Tibial nerve (tissue), 4 donors: ENCODE results near the gene NGFR. TPM values are rescaled to one million over a fixed set of nuclear protein-coding genes. Genes with fewer than 3 reads are reported as not detected.
A peak's percentile ranks its signal among the peaks of the same experiment; 100 is the strongest.

Source experiments
- DNase-seq, 2 donors: peaks; one replicate each; pipeline ENCODE4 v3.0.0-alpha.2; 2019; ENCODE audit warnings: low spot score in 2 of 2
- H3K27ac ChIP-seq, 4 donors: fragments of 200-600 bp; sonication (generic) in 3 of 4; one replicate each; pipeline ENCODE4 v1.5.1; 2017 to 2019; ENCODE audit warnings: mild to moderate bottlenecking in 1 of 4
- H3K27me3 ChIP-seq, 2 donors: fragments of 200-600 bp; sonication (generic) in 1 of 2; one replicate each; pipeline versions ENCODE4 v1.5.1 to v1.6.0; 2017 to 2019
- H3K36me3 ChIP-seq, 3 donors: fragments of 200-600 bp; sonication (generic); one replicate each; pipeline ENCODE4 v1.5.1; 2018 to 2019
- H3K4me1 ChIP-seq, 4 donors: fragments of 200-600 bp; sonication (generic) in 3 of 4; one replicate each; pipeline ENCODE4 v1.5.1; 2017 to 2019
- H3K4me3 ChIP-seq, 4 donors: fragments of 200-600 bp; sonication (generic) in 3 of 4; one replicate each; pipeline ENCODE4 v1.5.1; 2017 to 2019; ENCODE audit warnings: mild to moderate bottlenecking in 1 of 4, moderate library complexity in 1 of 4
- H3K9me3 ChIP-seq, 4 donors: fragments of 200-600 bp; sonication (generic) in 3 of 4; one replicate each; pipeline ENCODE4 v1.5.1; 2017 to 2019
- CTCF ChIP-seq, 5 experiments: fragments of 200-600 bp in 3 of 5; fragments of 450-650 bp in 2 of 5; sonication (generic) in 3 of 5; IDR thresholded peaks; one replicate each; pipeline ENCODE4 v1.5.1; 2016 to 2019; ENCODE audit warnings: antibody characterized with exemption in 5 of 5, mild to moderate bottlenecking in 3 of 5, moderate library complexity in 2 of 5
- EP300 ChIP-seq, 2 donors: sonication (generic); formaldehyde crosslinking; IDR thresholded peaks; one replicate each; pipeline ENCODE4 v1.6.1; 2017; ENCODE audit warnings: antibody characterized with exemption in 2 of 2, mild to moderate bottlenecking in 1 of 2
- POLR2A ChIP-seq, 2 donors: fragments of 450-650 bp; IDR thresholded peaks; one replicate each; pipeline ENCODE4 v1.6.1; 2017; ENCODE audit warnings: antibody characterized with exemption in 2 of 2, mild to moderate bottlenecking in 2 of 2, moderate library complexity in 2 of 2
- WGBS, 2 donors: methylation state at CpG; one replicate each; pipeline ENCODE4 v1.1.5; 2018; 5-methylcytosine and 5-hydroxymethylcytosine counted together
- total RNA-seq, 4 donors: library from RNA; depleted of rRNA; stranded (reverse); fragments of >200 nt; gene quantifications; one replicate each; pipeline ENCODE4 v1.1.0, GENCODE V29; 2016

The NGFR gene
- total RNA-seq, 4 donors from 2014 or later = 205 to 279 (median 238) TPM

DNA sequence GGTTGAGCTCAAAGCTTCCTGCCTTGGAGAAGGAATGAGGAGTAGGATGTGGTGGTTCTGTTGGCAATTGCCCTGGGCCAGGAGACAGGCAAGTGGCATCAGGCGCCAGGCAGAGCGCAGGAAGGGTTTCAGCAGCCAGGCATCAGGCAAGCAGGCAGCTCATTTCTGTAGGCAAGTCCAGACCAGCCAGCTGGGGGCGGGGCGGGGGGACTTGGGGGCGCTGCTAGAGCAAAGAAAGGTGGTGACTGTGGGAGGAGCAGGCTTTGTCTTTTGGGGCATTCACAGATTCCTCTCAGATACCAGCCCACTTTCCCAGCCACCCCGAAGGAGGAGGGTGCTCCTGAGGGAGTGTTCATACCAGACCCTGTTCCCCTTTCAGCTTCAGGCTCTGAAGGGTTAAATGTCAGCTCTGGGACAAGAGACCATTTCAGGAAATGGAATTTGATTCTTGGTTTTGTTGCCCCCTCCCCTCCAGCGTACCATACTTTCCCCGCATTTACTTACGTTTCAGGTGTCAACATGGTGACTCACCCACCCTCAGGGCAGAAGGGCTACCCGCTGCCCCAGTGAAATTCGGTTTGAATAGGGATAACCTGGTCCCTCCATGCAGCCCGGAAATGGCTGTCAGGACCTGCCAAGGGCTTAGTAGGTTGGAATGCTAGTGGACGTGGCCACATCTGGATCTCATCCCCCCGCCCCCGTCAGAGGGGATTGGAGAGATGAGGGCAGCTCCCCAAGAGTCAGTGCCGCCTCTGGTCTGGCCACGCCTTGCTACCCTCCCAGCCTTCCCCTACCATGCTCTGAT lies 13.2 kb downstream of the NGFR start:
- no peak for TF ChIP-seq EP300 (IDR thresholded peaks at IDR 0.05)
- no peak for TF ChIP-seq CTCF (IDR thresholded peaks at IDR 0.05)
- no peak for TF ChIP-seq POLR2A (IDR thresholded peaks at IDR 0.05)
- no peaks in the 10 kb centered on the region for H3K9me3 ChIP-seq
- peaks cover 0 to 65% (median 0%) of the 10 kb centered on the region in 3 donors for H3K36me3 ChIP-seq
- no peak overlapping the region for H3K4me3 ChIP-seq
- peak overlapping the region in 2 of 4 donors; percentile 58 to 78 for H3K27ac ChIP-seq
- WGBS, 2 donors = 23 to 32% methylated on average over 8 to 17 of the region's 17 CpGs
- no peak for DNase-seq
- peaks cover 0 to 69% (median 21%) of the 10 kb centered on the region in 4 donors for H3K4me1 ChIP-seq
- peaks cover 0 to 10% of the 10 kb centered on the region in 2 donors for H3K27me3 ChIP-seq

GRCh38 chr17:49508866-49509587 lies 13.9 kb downstream of the NGFR start:
- Histone ChIP-seq H3K27me3 (peaks cover 0 to 4% of the 10 kb centered on the region in 2 donors), H3K9me3 (no peaks in the 10 kb centered on the region), H3K36me3 (peaks cover 0 to 57% (median 0%) of the 10 kb centered on the region in 3 donors), H3K4me1 (peaks cover 0 to 76% (median 28%) of the 10 kb centered on the region in 4 donors), H3K4me3 (no peak overlapping the region), H3K27ac (peak overlapping the region in 3 of 4 donors; percentile 10 to 78 (median 58))
- TF ChIP-seq EP300 (IDR thresholded peaks at IDR 0.05) (no peak), CTCF (IDR thresholded peaks at IDR 0.05) (no peak), POLR2A (IDR thresholded peaks at IDR 0.05) (no peak)
- WGBS, 2 donors = 39 to 47% methylated on average over 7 to 8 of the region's 8 CpGs
- DNase-seq = no peak

GRCh38 chr17:49509588-49509917 lies 14.5 kb downstream of the NGFR start:
- 43 to 50% methylated on average over 3 of the region's 3 CpGs for WGBS, 2 donors
- no peak for DNase-seq
- no peaks in the 10 kb centered on the region for H3K27me3 ChIP-seq
- no peaks in the 10 kb centered on the region for H3K9me3 ChIP-seq
- no peak overlapping the region for H3K4me3 ChIP-seq
- TF ChIP-seq POLR2A (IDR thresholded peaks at IDR 0.05) (no peak), EP300 (IDR thresholded peaks at IDR 0.05) (no peak)
- peak overlapping the region in 3 of 4 donors; percentile 10 to 78 (median 58) for H3K27ac ChIP-seq
- H3K4me1 ChIP-seq = peaks cover 0 to 81% (median 33%) of the 10 kb centered on the region in 4 donors
- peaks cover 0 to 53% (median 0%) of the 10 kb centered on the region in 3 donors for H3K36me3 ChIP-seq

- H3K9me3 ChIP-seq = no peaks in the 10 kb centered on the region
- TF ChIP-seq EP300 (IDR thresholded peaks at IDR 0.05) (no peak), CTCF (IDR thresholded peaks at IDR 0.05) (no peak), POLR2A (IDR thresholded peaks at IDR 0.05) (no peak)
- no peak for DNase-seq
Observed at GRCh38 chr17:49510059-49510719, 15.1 kb downstream of the NGFR start.

DNA sequence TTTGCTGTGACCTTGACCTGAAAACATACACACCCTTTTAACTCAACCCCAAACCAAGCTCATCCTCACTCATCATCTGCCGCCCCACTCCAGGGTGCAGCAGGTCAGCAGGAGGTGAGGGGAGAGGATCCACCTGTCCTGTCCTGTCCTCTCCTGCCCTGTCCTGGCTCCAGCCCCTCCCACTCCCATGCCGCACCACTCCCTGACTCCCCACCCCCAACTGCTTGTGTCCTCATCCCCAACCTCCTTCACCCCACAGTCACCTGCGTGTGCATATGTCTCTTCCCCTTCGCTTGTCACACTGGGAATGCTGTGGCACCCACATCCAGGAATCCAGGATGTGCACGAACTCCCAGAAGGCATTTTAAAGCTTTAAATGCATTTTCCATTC lies 15.6 kb downstream of the NGFR start:
- peaks cover 0 to 44% (median 0%) of the 10 kb centered on the region in 3 donors for H3K36me3 ChIP-seq
- 80 to 84% methylated on average over 5 of the region's 5 CpGs for WGBS, 2 donors
- TF ChIP-seq CTCF (IDR thresholded peaks at IDR 0.05) (no peak), POLR2A (IDR thresholded peaks at IDR 0.05) (no peak), EP300 (IDR thresholded peaks at IDR 0.05) (no peak)
- H3K27me3 ChIP-seq = no peaks in the 10 kb centered on the region
- H3K9me3 ChIP-seq = no peaks in the 10 kb centered on the region
- DNase-seq = no peak
- H3K27ac ChIP-seq = no peak overlapping the region
- no peak overlapping the region for H3K4me3 ChIP-seq
- H3K4me1 ChIP-seq = peaks cover 0 to 90% (median 43%) of the 10 kb centered on the region in 4 donors

More at GRCh38 chr17:49510059-49510719, 15.1 kb downstream of the NGFR start:
- no peak overlapping the region for H3K4me3 ChIP-seq
- WGBS, 2 donors = 73 to 80% methylated on average over 8 to 11 of the region's 13 CpGs
- H3K27ac ChIP-seq = peak overlapping the region in 2 of 4 donors; percentile 58 to 78
- peaks cover 0 to 50% (median 0%) of the 10 kb centered on the region in 3 donors for H3K36me3 ChIP-seq
- no peaks in the 10 kb centered on the region for H3K27me3 ChIP-seq
- peaks cover 0 to 87% (median 38%) of the 10 kb centered on the region in 4 donors for H3K4me1 ChIP-seq
